ENCODE measurements around the gene TFG. TPM values are rescaled to one million over a fixed set of nuclear protein-coding genes. Genes with fewer than 3 reads are reported as not detected.

The TFG gene
- total and polyA plus RNA-seq, 9 of the 15 experiments (the other 6 are each of a cell fraction or from before 2014, with no cell fraction given) = 31.8 to 143 (median 57.8) TPM

- WGBS (ENCODE audit: insufficient coverage, low coverage, missing lambda C conversion rate) = 39% methylated on average over 2 of the region's 3 CpGs
- DNase-seq (ENCODE audit: extremely low read depth in 1 of 4, low spot score in 3 of 4) = no peak
- CTCF ChIA-PET (ENCODE audit: low intra/inter-chr PET ratio) = no interaction called here
Observed at GRCh38 chr3:100708644-100708988, 678 bp upstream of the TFG start.

More at GRCh38 chr3:100708644-100708988, 678 bp upstream of the TFG start:
- POLR2A ChIA-PET = interaction anchor here (0.6 to 0.8 kb wide), 4 partner anchors 34 to 374 kb away, joined by 3 read pairs; partner anchors contain the start of gene NIT2
- peaks cover 4 to 19% of the 10 kb centered on the region in 2 experiments; a peak in 3 of 5 replicates for H3K4me1 ChIP-seq (replicated peaks in 1 of 2; ENCODE audit: control insufficient read depth in 2 of 2, insufficient read depth in 2 of 2, low read length in 2 of 2)
- H3K79me2 ChIP-seq (ENCODE audit: control insufficient read depth, insufficient read depth, low read length) = peaks cover 39% of the 10 kb centered on the region
- BruUV-seq (replicated peaks) = TSS peak; percentile 99
- no peaks in the 10 kb centered on the region for H3K27me3 ChIP-seq (ENCODE audit: control insufficient read depth in 2 of 2, insufficient read depth in 2 of 2, low read length in 2 of 2)
- H2AFZ ChIP-seq (ENCODE audit: low read depth, low read length) = peak overlapping the region; percentile 86
- H3K27ac ChIP-seq (ENCODE audit: extremely low read depth, low read depth, low read length) = peak overlapping the region; percentile 85
- peak overlapping the region; percentile 83 for H3K4me3 ChIP-seq
- H3K9ac ChIP-seq (ENCODE audit: insufficient read depth in 1 of 2, low read depth in 2 of 2, low read length in 2 of 2) = peak overlapping the region in 1 of 2 experiments; percentile 65; a peak in 2 of 4 replicates
- TF ChIP-seq NR4A1 (CRISPR knock-in tag; IDR thresholded peaks at IDR 0.05) (no peak), NR4A1 (tag; IDR thresholded peaks at IDR 0.05) (0 out of 2 replicates have a peak, but pooled peaks have one; percentile 23), E2F1 (CRISPR knock-in tag; IDR thresholded peaks at IDR 0.05) (no peak), THRAP3 (IDR thresholded peaks at IDR 0.05; ENCODE audit: borderline replicate concordance) (0 out of 2 replicates have a peak, but pooled peaks have one; percentile 32)
- TF ChIP-seq, protein P1, sequence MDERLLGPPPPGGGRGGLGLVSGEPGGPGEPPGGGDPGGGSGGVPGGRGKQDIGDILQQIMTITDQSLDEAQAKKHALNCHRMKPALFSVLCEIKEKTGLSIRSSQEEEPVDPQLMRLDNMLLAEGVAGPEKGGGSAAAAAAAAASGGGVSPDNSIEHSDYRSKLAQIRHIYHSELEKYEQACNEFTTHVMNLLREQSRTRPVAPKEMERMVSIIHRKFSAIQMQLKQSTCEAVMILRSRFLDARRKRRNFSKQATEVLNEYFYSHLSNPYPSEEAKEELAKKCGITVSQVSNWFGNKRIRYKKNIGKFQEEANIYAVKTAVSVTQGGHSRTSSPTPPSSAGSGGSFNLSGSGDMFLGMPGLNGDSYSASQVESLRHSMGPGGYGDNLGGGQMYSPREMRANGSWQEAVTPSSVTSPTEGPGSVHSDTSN (CRISPR knock-in tag; IDR thresholded peaks at IDR 0.05; ENCODE audit: low read depth) = no peak
- TF ChIP-seq, protein P1 (tag; conservative IDR thresholded peaks at IDR 0.05; ENCODE audit: low read depth) = no peak
- TF ChIP-seq, protein P2, sequence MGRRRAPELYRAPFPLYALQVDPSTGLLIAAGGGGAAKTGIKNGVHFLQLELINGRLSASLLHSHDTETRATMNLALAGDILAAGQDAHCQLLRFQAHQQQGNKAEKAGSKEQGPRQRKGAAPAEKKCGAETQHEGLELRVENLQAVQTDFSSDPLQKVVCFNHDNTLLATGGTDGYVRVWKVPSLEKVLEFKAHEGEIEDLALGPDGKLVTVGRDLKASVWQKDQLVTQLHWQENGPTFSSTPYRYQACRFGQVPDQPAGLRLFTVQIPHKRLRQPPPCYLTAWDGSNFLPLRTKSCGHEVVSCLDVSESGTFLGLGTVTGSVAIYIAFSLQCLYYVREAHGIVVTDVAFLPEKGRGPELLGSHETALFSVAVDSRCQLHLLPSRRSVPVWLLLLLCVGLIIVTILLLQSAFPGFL (CRISPR knock-in tag; IDR thresholded peaks at IDR 0.05) = no peak
- H3K4me2 ChIP-seq (ENCODE audit: insufficient read depth, low read length) = peak overlapping the region; percentile 67
- intact Hi-C loops (cut with micrococcal nuclease) = loop anchor here (5.0 to 10.0 kb wide), 3 partner anchors 41 to 304 kb away; partner anchors contain the start of genes LNP1 and TOMM70
- ATAC-seq (no peak), FAIRE-seq (no peak)
- peaks cover 4% of the 10 kb centered on the region for H3K9me1 ChIP-seq (ENCODE audit: control insufficient read depth, insufficient read depth, low read length)
- in situ Hi-C loops (cut with MboI) = no loop called here
- H3K36me3 ChIP-seq (ENCODE audit: control insufficient read depth, insufficient read depth, low read length) = peaks cover 26% of the 10 kb centered on the region
- H3K9me3 ChIP-seq (replicated peaks; ENCODE audit: control insufficient read depth, insufficient read depth, low read depth, low read length) = no peaks in the 10 kb centered on the region; the same call in 1 of the 2 replicates
- no peaks in the 10 kb centered on the region; the same call in 1 of the 2 replicates for H4K20me1 ChIP-seq (replicated peaks; ENCODE audit: control insufficient read depth, insufficient read depth, low read length)
